ENCODE data around the gene SDHB.
"Not testable (repeated sequence)": the region's sequence is repeated elsewhere in the genome, so short reads cannot be mapped to it uniquely, and the experiment has no call there.

Gene SDHB

GRCh38 chr1:17071794-17072193, 18.0 kb upstream of the SDHB start:
- DNase-seq: no peak

GRCh38 chr1:17070163-17070525, 16.3 kb upstream of the SDHB start:
- no peak for DNase-seq

GRCh38 chr1:17069452-17070162, 15.8 kb upstream of the SDHB start:
- DNase-seq: no peak

- no peak for DNase-seq
Measured at GRCh38 chr1:17068789-17069188, 15.0 kb upstream of the SDHB start.

GRCh38 chr1:17067465-17068240, 13.8 kb upstream of the SDHB start:
- no peak for DNase-seq

GRCh38 chr1:17067069-17067426, 13.2 kb upstream of the SDHB start:
- no peak for DNase-seq

GRCh38 chr1:17066361-17067068, 12.7 kb upstream of the SDHB start:
- DNase-seq: no peak

- no peak for DNase-seq
Measured at GRCh38 chr1:17065666-17066065, 11.8 kb upstream of the SDHB start.

GRCh38 chr1:17062751-17063150, 8.9 kb upstream of the SDHB start:
- not testable (repeated sequence) for DNase-seq

- DNase-seq: no peak
Measured at GRCh38 chr1:17061892-17062291, 8.1 kb upstream of the SDHB start.

GRCh38 chr1:17061486-17061885, 7.7 kb upstream of the SDHB start:
- no peak for DNase-seq

- no peak for DNase-seq
Measured at GRCh38 chr1:17060306-17060749, 6.5 kb upstream of the SDHB start.

GRCh38 chr1:17059391-17060305, 5.8 kb upstream of the SDHB start:
- peak; percentile 29 for DNase-seq

- no peak for DNase-seq
Measured at GRCh38 chr1:17056551-17056950, 2.7 kb upstream of the SDHB start.

- DNase-seq: no peak
Measured at GRCh38 chr1:17055801-17056200, 2.0 kb upstream of the SDHB start.

- no peak for DNase-seq
Measured at GRCh38 chr1:17053086-17053684, 647 bp downstream of the SDHB start.

GRCh38 chr1:17052641-17053040, 1.2 kb downstream of the SDHB start:
- DNase-seq: no peak

GRCh38 chr1:17052038-17052437, 1.8 kb downstream of the SDHB start:
- DNase-seq: no peak

- DNase-seq: no peak
Measured at GRCh38 chr1:17047924-17048323, 5.9 kb downstream of the SDHB start.

GRCh38 chr1:17046334-17046657, 7.5 kb downstream of the SDHB start:
- DNase-seq: no peak

- DNase-seq: peak; percentile 12
Measured at GRCh38 chr1:17045634-17046333, 8.0 kb downstream of the SDHB start.

- no peak for DNase-seq
Measured at GRCh38 chr1:17045150-17045549, 8.7 kb downstream of the SDHB start.
